Stimulated activated CD4-positive, alpha-beta T cell treated with anti-CD3 and anti-CD28 coated beads, Interleukin-4, amount 100 ng/mL, for 24 hours (primary cell): ENCODE results near the gene KLHL24.
A peak's percentile ranks its signal among the peaks of the same experiment; 100 is the strongest.
"Not testable (repeated sequence)": the region's sequence is repeated elsewhere in the genome, so short reads cannot be mapped to it uniquely, and the experiment has no call there.

ENCODE experiments used
- DNase-seq: peaks from one replicate; pipeline ENCODE4 v3.0.0-alpha.2; 2020

KLHL24 gene

DNA sequence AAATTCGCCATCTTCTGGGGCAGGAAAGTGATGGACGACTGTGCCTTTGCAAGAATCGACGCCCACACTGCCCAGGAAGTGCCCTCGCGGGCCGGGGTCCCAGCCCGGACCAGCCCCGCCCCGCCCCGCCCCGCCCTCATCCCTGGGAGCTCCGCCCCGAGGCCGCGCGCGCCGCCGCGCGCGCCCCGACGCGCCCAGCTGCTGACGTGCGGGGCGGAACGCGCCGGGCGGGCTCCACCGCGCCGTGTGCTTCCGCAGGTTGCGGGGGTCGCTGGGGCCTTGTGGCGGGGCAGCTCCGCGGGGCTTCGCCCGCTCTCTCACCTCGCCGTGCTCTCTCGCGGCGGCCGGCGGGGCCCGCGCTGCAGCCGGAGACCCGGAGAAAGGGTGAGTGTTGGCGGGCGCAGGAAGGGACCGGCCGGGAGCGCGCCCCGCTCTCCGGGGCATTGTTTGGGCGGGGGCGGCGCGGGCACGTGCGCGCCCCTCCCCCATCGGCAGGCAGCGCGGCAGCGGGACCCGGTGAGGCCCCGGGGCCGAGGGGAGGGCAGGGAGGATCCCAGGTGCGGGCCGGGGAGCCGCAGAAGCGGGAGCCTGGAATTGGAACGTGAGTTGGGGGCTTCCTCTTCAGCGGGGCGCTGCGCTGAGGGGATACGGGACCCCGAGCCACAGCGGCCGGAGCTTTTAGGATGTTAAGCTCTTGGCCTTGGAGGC, 62.3 kb downstream of the KLHL24 start, which contains the start of gene YEATS2:
Gene YEATS2, plus strand, starts transcription at position 188 of the 708 bp plus-strand sequence. CDS start 17,366 bp downstream, outside the sequence.
- DNase-seq: peak; percentile 82

DNA sequence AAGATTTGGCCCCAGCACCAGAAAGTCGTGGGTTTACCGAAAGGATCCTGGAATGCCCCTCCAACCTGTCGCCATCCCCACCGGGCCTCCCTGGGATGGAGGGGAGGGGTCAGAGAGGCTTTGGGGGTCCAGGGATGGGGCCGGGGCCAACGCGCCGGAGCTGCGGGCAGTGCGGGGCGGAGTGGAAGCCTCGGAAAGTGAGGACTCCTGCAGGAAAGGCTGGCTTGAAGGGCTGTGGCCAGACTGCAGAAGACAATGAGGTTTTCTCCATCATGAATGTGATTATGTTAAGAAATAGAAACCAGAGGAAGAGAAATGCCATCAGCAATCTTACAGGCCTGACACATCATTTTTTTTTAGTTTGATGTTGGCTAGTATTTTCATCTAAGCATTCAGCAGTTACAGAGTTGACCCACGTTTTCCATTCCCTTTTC, 62.9 kb downstream of the KLHL24 start:
- peak; percentile 31 for DNase-seq

DNA sequence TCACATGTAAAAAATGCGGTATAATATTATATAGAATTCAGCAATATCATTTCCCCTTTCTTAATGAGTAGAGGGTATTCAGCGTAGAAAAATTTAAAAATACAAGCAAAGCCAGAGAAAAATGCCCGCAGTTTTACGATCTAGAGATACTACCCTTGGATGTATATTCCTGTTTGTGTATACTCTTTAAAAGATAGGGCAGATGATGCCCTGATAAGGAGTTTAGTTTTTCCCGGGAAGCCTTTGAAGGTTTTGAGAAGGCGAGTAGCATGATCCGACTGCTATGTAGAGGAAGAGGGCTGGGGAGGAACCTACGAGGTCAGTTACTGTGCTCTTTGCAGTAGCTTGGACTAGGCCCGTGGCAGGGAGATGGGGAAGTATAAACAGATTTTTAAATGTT, 63.3 kb downstream of the KLHL24 start:
- DNase-seq: peak; percentile 9

DNA sequence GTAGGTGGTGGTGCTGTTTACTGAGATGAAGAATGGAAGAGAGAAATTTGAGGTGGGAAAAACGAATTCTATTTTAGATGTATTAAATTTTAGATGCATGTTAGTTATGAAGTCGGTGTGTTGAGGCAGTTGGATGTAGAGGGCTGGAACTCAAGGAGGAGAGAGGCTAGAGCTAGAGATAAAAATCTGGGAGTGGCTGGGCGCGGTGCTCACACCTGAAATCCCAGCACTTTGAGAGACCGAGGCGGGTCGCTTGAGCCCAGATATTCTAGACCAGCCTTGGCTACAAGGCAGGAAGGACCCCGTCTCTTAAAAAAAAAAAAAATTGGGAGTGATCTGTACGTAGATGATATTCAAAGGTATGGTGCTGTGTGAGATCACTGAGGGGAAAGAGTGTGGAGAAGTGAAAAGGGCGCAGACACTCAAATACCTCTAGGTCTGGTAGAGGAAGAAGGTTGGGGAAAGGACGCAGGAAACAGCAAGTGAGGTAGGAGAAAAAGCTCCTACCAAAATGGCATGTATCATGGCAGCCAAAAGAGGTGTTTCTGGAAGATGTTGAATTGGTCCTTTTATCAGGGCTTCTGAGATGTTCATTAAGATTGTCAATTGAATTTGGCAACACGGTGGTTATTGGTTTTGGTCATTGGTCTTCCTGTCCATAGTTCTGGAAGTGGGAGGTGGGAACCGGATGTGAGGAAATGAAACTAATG, 64.0 kb downstream of the KLHL24 start:
- DNase-seq: no peak

DNA sequence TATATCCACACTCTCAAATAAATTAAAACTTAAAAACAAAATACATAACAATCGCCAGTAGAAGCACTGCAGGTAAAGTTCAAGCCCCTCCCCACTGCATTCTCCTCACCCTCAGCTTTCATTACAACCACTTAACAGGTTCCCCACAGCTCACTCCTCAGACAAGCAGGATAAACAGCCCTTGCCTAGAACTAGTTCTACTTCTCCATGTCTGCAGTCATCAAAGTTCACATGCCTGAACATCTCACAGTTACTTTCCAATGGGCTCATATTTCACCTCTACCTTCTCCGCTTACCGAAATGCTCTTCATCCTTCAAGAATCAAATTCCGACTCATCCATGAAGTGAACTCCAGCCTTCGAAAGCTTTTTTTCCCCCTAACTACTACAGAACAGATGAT, 66.3 kb downstream of the KLHL24 start:
- DNase-seq: no peak

DNA sequence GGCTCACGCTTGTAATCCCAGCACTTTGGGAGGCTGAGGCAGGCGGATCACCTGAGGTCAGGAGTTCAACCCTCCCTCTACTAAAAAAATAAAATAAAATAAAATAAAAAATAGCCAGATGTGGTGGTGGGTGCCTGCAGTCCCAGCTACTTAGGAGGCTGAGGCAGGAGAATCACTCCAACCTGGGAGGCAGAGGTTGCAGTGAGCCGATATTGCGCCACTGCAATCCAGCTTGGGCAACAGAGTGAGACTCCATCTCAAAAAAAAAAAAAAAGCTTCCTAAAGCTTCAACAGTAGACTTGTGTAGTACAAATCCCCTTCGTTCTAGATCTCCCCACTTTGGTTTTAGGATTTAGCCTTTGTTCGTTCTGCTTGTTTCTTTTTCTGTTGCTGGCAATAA, 68.5 kb downstream of the KLHL24 start:
- DNase-seq: not testable (repeated sequence)

DNA sequence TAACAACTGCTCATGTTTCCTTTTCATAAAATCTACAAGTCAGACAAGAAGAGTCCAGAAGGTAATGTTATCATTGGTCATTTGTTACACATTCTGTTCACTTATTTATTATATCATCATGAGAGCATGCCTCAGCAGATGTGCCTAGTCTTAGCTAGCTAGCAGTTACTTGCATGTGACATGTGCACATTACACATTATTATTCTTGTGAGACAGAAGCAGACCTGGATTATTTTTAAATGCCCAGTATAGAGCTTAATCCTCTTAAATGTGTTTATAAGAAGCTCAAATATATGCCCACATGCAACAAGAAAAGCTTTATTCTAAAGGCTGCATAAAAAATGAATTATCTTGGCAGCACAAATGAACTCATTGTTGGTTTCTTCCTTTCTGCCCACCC, 74.8 kb downstream of the KLHL24 start:
- DNase-seq: no peak

DNA sequence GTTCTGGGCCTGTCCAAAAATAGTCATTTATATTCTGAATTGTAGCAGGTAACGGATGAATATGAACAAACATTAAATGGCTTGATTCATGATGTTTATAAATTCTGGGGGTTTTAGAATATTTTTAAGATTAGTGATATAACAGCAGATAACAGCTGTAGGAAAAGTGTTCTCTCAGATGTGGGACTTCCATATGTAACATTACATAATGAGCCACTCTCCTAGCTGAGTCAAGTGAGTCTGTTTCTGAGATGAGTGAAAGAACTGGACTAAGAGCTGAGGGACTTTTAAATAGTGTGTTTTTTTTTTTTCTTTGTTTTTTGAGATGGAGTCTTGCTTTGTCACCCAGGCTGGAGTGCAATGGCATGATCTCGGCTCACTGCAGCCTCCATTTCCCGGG, 76.1 kb downstream of the KLHL24 start:
- DNase-seq: no peak

DNA sequence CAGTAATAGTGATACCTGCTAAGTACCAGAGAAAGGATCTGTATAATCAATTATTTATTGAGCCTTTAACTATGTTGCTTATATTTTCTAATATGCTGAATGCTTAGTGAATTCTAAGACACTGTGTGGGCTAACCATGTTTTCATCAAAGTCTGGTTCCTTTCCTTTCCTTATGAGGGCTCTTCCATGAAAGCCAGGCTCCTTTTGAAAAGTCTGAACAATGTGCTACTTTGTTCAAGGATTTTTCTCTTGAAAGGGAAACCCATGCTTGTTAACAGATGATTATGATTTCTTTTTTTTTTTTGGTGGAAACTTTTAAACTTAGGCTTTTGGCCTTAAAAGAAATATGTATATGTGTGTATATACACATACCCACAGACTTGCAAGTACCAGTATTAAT, 79.2 kb downstream of the KLHL24 start:
- no peak for DNase-seq

DNA sequence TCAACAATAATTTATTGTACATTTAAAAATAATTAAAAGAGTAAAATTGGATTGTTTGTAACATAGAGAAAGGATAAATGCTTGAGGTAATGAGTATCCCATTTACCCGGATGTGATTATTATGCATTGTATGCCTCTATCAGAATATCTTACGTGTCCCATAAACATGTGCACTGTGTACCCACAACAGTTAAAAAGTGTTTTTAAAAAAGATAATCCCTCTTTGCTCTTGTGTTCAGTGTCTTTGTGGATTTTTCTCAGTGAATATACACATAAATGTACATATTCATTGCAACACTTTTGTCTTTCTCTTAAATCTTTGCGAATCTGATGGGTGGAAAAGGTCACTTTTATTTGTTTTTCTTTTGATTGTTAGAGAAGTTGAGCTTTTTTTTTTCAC, 82.6 kb downstream of the KLHL24 start:
- no peak for DNase-seq

DNA sequence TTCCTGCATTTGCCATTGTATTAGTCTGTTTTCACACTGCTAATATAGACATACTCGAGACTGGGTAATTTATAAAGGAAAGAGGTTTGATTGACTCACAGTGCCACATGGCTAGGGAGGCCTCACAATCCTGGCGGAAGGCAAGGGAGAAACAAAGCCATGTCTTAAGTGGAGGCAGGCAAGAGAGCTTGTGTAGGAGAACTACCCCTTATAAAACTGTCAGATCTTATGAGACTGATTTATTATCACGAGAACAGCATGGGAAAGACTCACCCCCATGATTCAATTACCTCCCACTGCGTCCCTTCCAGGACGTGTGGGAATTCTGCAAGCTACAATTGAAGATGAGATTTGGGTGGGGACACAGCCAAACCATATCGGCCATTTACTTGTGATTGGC, 90.0 kb downstream of the KLHL24 start:
- DNase-seq: no peak

DNA sequence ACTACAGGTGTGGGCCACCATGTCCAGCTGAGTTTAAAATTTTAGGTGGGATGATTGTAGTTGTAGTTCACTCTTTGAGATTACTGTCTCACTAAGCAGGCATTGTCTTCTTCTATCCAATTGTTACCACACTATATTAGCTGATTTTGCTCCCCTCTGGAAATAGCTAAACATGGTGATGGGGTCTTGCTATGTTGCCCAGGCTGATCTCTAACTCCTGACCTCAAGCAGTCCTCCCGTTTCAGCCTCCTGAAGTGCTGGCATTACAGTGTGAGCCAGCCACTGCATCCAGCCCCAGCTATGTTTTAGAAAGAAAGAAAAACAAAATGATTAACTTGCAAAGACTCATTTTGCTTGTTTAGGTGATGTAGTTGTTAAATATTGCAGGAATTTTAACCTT, 92.8 kb downstream of the KLHL24 start:
- no peak for DNase-seq

DNA sequence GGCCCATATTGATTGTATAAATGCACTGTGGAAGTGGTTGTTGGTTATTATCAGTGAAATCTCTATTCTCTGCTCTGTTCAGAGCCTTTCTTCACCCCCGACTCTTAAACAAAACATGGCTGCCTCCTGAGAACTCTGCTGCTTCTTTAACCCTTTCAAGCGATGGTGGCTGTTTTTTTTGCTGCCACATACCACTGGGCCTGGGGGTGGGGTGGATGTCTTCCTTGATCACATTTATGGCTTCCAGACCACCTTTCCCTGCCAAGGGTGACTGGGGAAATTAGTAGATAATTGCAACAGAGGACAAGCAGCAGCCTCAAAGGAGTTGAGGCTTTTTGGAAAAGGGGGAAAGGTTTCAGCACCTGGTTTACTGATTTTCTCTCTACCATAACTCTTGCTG, 94.9 kb downstream of the KLHL24 start:
- no peak for DNase-seq

DNA sequence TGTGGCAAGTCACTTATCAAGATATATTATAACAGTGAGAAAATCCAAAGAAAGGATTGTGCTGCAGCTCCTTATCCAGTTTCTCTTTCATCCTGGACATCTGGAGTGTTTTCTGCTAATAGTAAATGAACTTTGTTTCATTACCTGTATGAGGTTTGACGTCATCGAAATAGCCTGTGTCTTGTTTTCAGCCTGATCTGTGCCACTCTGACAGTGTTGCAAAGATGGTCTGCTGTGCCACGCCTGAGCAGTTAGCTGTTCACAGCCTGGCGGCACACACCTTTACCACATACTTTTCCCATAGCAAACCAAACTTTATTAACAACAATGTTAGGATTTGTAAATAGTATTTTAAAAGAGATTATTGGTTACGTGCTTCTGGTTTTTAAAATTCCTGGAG, 96.2 kb downstream of the KLHL24 start:
- no peak for DNase-seq

DNA sequence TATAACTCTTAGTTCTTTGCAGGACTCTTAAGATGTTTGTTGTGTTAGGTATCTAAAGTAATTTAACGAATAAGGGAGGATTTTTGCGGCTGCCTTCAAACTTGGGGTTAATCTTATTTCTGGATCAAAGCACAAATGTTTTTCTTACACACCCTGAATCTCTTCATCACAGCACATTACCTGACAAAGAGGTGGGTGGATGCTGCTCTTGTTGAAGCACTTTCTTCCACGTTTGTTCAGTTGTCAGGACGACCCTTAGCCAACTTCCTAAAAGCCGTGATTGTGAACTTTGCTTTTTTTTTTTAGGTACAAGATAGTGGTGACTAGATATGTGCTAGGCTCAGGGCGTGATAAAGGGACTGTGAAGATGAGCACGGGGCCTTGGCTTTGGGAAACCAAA, 98.1 kb downstream of the KLHL24 start:
- no peak for DNase-seq
